ENCODE results near the gene S100A7.

- TF ChIP-seq EZH2 (IDR thresholded peaks at IDR 0.05; ENCODE audit: insufficient read depth, poor library complexity, severe bottlenecking) = no peak
- TF ChIP-seq EZH2phosphoT487 (IDR thresholded peaks at IDR 0.05; ENCODE audit: insufficient read depth, low read depth) = no peak
Observed at GRCh38 chr1:153439273-153439672, 21.2 kb downstream of the S100A7 start.
